ENCODE data around the gene BOLA3. TPM values are rescaled to one million over a fixed set of nuclear protein-coding genes. Genes with fewer than 3 reads are reported as not detected.
"Not testable (repeated sequence)": the region's sequence is repeated elsewhere in the genome, so short reads cannot be mapped to it uniquely, and the experiment has no call there.

BOLA3 gene
- 112 and 147 TPM in 2 replicates for total RNA-seq (2014; rRNA removed; shearing (Covaris generic); ENCODE audit: low replicate concordance)

- DNase-seq (ENCODE audit: low read depth) = peak; percentile 74
- in situ Hi-C loops (cut with HindIII; ENCODE audit: low pct_unique_long_range_greater_than_20kb, low sequenced_read_pairs) = no loop called here
Observed at GRCh38 chr2:74147727-74148456, at the start of gene BOLA3. BOLA3 (minus strand) TSS chr2:74147912; CDS start chr2:74147874, 38 bp downstream.

- no peak for DNase-seq (ENCODE audit: low read depth)
- in situ Hi-C loops (cut with HindIII; ENCODE audit: low pct_unique_long_range_greater_than_20kb, low sequenced_read_pairs) = no loop called here
Observed at GRCh38 chr2:74197049-74197448, 49.3 kb upstream of the BOLA3 start.

GRCh38 chr2:74194799-74195198 is 47.1 kb upstream of the BOLA3 start:
- DNase-seq (ENCODE audit: low read depth) = no peak
- in situ Hi-C loops (cut with HindIII; ENCODE audit: low pct_unique_long_range_greater_than_20kb, low sequenced_read_pairs) = no loop called here

- in situ Hi-C loops (cut with HindIII; ENCODE audit: low pct_unique_long_range_greater_than_20kb, low sequenced_read_pairs) = no loop called here
- DNase-seq (ENCODE audit: low read depth) = no peak
Observed at GRCh38 chr2:74191596-74192380, 44.1 kb upstream of the BOLA3 start.

- no peak for DNase-seq (ENCODE audit: low read depth)
- in situ Hi-C loops (cut with HindIII; ENCODE audit: low pct_unique_long_range_greater_than_20kb, low sequenced_read_pairs) = no loop called here
Observed at GRCh38 chr2:74188696-74189095, 41.0 kb upstream of the BOLA3 start.

- in situ Hi-C loops (cut with HindIII; ENCODE audit: low pct_unique_long_range_greater_than_20kb, low sequenced_read_pairs) = no loop called here
- DNase-seq (ENCODE audit: low read depth) = peak; percentile 30
Observed at GRCh38 chr2:74188018-74188601, 40.4 kb upstream of the BOLA3 start.

GRCh38 chr2:74186706-74187105 is 39.0 kb upstream of the BOLA3 start:
- in situ Hi-C loops (cut with HindIII; ENCODE audit: low pct_unique_long_range_greater_than_20kb, low sequenced_read_pairs); DNase-seq (ENCODE audit: low read depth): not testable (repeated sequence)

- in situ Hi-C loops (cut with HindIII; ENCODE audit: low pct_unique_long_range_greater_than_20kb, low sequenced_read_pairs) = no loop called here
- peak; percentile 28 for DNase-seq (ENCODE audit: low read depth)
Observed at GRCh38 chr2:74186038-74186437, 38.3 kb upstream of the BOLA3 start.

GRCh38 chr2:74183878-74184277 is 36.2 kb upstream of the BOLA3 start:
- DNase-seq (ENCODE audit: low read depth) = no peak
- in situ Hi-C loops (cut with HindIII; ENCODE audit: low pct_unique_long_range_greater_than_20kb, low sequenced_read_pairs) = no loop called here

- in situ Hi-C loops (cut with HindIII; ENCODE audit: low pct_unique_long_range_greater_than_20kb, low sequenced_read_pairs) = no loop called here
- no peak for DNase-seq (ENCODE audit: low read depth)
Observed at GRCh38 chr2:74181739-74182138, 34.0 kb upstream of the BOLA3 start.

- in situ Hi-C loops (cut with HindIII; ENCODE audit: low pct_unique_long_range_greater_than_20kb, low sequenced_read_pairs) = no loop called here
Observed at GRCh38 chr2:74179063-74179865, 31.6 kb upstream of the BOLA3 start.

GRCh38 chr2:74178211-74179062 is 30.7 kb upstream of the BOLA3 start, which contains the start of gene MOB1A:
MOB1A (minus strand) TSS chr2:74178879; CDS start chr2:74178674, 205 bp downstream.
- in situ Hi-C loops (cut with HindIII; ENCODE audit: low pct_unique_long_range_greater_than_20kb, low sequenced_read_pairs) = no loop called here
- DNase-seq (ENCODE audit: low read depth) = peak; percentile 99

More at GRCh38 chr2:74179063-74179865, 31.6 kb upstream of the BOLA3 start:
- DNase-seq (ENCODE audit: low read depth) = no peak

GRCh38 chr2:74177696-74178095 is 30.0 kb upstream of the BOLA3 start:
- DNase-seq (ENCODE audit: low read depth) = no peak
- in situ Hi-C loops (cut with HindIII; ENCODE audit: low pct_unique_long_range_greater_than_20kb, low sequenced_read_pairs) = no loop called here

- no peak for DNase-seq (ENCODE audit: low read depth)
- in situ Hi-C loops (cut with HindIII; ENCODE audit: low pct_unique_long_range_greater_than_20kb, low sequenced_read_pairs) = no loop called here
Observed at GRCh38 chr2:74174909-74175308, 27.2 kb upstream of the BOLA3 start.

GRCh38 chr2:74168739-74169138 is 21.0 kb upstream of the BOLA3 start:
- in situ Hi-C loops (cut with HindIII; ENCODE audit: low pct_unique_long_range_greater_than_20kb, low sequenced_read_pairs) = no loop called here
- no peak for DNase-seq (ENCODE audit: low read depth)

- DNase-seq (ENCODE audit: low read depth) = no peak
- in situ Hi-C loops (cut with HindIII; ENCODE audit: low pct_unique_long_range_greater_than_20kb, low sequenced_read_pairs) = no loop called here
Observed at GRCh38 chr2:74164761-74165160, 17.0 kb upstream of the BOLA3 start.

- in situ Hi-C loops (cut with HindIII; ENCODE audit: low pct_unique_long_range_greater_than_20kb, low sequenced_read_pairs) = no loop called here
- no peak for DNase-seq (ENCODE audit: low read depth)
Observed at GRCh38 chr2:74162951-74163350, 15.2 kb upstream of the BOLA3 start.

All from Caki2 (cell line).